Raji (cell line): ENCODE measurements around the gene TNFRSF18.

ENCODE experiments used
- POLR2A ChIP-seq: IDR thresholded peaks from 2 replicates; pipeline ENCODE4 v1.6.1; 2011; ENCODE audit warnings: low read depth, low read length, control low read depth; ENCODE audit not compliant: insufficient read depth

TNFRSF18 gene

DNA sequence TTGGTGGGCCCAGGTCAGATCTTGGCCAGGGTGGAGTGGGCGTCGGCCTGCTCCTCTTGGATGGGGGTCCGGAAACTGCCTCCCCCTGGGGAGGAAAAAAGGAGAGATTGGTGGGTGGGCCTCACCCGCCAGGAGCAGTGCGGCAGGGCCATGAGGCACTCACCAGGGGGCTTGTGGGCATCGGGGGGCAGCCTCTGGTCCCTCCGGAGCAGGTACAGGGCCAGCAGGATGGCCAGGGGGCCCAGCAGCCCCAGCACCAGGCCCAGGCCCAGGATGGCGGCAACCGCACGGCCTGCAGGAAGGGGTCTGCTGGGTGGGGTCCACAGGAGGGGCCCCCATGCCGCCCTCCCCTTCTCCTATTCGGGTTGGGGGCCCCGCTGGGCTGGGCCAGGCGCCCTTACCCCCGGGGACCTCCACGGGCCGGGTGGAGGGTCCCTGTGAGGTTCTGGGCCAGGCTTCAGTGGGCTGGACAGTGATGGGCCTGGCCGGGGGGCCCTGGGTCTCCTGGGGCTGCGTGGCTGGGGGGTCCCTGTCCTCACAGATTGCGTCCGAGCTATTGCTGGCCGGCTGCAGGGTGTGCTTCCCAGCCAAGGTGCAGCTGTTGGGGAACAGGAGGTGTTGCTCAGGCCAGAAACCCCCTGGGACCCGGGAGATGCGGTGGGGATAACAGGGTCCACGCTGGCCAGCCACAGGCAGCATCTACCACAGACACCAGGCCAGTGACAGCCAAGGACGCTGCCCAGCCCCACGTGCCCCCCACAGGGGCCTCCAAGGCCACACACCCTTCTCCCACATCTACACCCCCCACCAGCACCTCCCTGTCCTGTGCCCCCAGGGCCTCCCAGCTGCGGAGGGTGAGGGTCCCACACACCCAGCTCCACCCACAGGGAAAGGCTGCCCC lies 5.4 kb upstream of the TNFRSF18 start:
- no peak for TF ChIP-seq POLR2A

DNA sequence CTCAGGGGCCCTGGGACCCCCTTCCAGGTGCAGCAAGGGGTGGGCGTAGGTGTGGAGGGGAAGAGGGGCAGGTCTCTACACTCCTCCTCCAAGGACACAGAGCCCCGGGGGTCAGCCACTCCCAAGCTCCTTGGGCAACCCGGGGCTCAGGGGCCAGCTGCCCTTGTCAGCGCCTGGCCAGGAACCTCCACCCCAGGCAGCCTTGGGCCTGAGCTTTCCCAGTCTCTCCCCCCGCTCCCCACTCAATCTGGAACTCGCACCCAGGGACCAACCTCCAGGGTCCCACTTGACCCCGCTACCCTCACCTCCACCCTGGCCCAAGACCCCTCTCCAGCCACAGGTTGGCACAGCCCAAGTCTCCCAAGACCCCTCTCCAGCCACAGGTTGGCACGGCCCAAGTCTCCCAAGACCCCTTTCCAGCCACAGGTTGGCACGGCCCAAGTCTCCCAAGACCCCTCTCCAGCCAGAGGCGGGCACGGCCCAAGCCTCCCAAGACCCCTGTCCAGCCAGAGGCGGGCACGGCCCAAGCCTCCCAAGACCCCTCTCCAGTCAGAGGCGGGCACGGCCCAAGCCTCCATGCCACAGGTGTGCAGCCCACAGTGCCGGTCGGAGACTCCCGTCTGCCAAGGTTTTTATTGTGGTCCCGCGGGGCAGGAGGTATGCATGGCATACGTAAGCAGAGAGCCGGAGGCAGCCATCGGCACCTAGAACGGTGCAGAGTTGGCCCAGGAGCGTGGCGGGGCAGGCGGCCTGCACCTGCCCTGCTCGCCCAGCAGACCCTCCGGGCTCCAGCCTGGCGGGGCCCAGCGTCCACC lies 4.5 kb upstream of the TNFRSF18 start:
- TF ChIP-seq POLR2A, result no peak

DNA sequence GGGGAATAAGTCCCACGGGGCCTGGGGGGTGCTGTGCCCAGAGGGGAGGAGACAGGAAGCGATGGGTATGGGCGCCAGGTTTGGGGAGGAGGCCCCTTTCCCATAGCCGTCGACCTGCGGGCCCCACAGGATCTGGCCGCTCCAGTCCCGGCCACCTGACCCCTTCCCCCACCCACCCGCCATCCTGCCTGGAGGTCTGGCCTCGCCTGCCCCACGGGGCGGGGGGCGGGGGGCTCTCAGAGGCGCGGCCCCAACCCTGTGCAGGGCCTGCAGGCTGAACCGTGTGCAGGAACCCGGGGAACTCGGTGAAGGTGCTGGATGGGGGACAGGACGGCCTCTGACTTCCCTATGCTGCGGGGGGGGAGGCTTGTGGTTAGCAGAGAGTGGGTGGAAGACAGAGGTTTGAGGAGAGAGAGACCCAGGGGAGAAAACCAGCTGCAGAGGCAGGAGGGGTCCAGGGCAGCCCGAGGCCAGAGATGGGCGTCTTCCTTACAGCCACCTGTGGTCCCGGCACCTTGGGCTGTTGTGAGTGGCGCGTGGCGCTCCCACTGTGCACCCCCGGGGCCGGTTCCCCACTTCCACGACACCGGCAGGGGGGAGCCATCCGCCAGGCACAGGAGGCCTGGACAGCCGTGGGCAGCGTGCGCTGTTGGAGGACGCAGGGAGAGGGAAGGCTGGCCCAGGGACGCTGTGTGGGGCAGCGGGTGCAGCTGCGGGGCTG lies 2.5 kb upstream of the TNFRSF18 start:
- TF ChIP-seq POLR2A, result no peak

DNA sequence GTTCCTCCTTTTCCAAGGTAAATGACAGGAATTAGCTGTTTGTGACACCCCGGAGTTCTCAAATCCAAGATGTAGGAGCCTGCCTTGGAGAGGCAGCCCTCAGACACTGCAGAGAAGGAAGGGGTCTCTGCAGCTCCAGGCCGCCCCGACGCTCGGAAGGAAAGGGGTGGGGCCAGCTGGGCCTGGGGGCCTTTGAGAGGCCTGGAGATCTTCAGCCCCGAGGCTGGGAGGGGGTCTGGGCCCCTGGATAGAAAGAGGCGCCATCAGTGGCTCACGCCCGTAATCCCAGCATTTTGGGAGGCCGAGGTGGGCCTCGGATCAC lies 1.1 kb upstream of the TNFRSF18 start:
- TF ChIP-seq POLR2A, result no peak

DNA sequence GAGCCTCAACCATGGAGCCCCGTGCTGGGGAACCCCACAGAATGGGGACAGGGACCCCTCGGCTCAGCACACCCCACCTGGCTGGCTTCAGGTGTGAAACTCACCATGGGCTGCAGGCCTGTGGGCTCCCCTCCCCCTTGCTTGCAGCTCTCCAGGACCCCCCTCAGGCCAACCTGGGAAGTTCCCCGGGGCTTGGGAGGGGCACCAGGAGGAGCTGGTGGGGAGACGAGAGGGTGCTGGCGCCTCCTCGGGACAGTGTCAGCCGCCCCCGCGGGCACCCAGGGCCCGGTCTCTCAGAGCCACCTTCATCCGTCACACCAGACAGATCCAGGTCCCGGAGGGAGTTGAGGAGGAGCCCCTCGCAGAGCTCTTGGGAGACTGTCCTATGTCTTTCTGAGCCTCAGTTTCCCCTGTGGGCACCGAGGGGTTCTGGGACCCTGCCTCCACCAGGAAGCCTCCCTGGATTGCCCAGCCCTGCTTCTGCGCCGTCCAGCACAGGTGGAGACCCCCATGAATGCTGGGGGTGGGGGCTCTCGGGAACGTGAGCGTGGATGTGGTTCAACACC lies 657 bp upstream of the TNFRSF18 start:
- TF ChIP-seq POLR2A, result no peak

DNA sequence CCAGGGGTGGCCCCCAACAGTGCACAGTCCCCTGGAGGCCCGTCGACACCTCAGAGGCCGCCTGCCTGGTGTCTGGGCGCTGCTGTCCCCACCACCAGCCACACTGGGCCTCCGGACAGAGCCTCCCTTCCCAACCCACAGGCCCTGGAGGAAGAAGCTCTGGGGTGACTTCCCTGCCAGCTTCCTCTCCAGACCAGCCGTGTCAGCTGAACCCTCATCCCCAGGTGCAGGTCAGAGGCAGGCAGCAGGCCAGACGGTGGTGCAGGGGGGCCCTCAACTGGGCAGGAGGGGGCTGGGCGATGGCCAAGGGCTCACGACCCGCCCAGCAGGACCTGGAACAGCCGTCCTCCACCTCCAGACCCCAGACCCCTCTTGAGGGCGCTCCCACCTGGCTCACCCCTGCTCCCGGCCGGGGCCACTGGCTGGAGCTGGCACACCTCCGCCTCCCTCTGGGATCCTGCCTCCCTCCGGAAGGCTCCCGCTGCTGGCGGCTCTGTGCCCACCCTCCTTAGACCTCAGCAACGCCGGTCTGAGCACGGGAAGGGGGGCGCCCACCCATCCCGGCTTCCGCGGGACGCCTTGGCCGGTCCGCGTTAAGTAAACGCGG lies 520 bp downstream of the TNFRSF18 start:
- no peak for TF ChIP-seq POLR2A

DNA sequence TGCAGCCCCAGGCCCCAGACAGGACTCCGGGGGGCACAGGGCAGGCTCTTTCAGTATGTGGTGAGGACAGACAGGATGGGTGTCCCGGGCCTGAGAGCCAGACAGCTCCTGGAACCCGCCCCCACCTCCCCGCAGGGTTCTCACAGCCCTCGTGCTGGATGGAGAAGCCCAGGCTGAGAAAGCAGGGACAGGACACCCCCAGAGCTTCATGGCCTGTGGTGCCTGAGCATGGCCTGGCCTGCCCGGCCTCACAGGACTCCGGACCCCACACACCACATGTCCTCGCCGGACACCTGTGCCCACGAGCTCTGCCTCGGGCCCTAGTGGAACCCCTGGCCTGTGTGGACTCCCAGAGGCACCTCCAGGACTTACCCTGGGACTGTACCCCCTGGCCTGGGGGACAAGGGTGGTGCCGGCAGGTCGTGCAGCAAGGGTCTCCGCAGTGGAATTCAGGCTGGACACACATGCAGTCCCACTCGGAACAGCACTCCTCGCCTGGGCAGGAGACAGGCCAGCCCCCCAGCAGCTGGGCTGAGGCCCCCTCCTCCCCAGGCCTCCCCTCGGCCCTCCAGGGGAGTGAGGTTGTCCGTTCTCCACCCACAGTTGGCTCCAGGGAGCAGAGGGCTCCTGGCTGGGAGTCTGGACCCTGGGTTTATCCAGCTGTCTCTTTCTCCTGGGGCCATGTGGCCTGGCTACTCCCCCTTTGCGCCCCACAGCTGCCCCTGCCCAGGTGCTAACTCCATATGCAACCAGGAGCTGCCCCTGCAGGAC lies 1.2 kb downstream of the TNFRSF18 start:
- no peak for TF ChIP-seq POLR2A

DNA sequence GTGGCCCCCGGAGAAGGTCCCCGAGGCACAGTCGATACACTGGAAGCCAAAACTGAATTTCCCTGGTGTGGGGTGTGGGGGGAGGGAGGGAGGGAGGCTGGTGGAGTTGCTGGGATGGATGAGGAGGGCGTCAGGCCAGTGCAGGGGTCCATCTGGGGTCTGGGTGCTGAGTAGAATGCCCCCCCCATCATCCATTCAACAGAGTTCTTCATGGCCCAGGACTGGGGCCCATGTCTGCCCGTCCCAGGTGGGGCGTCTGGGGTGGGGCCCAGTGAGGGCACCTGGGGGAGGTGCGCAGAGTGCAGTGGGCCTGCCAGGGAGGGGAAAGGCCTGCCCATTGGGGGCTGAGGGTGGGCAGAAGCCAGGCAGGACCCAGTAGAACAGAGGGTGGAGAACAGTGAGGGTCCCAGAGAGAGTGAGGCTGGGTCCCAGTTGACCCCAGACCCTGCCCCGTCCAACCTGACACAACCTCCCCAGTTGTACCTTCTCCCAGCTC lies 1.9 kb downstream of the TNFRSF18 start:
- TF ChIP-seq POLR2A, result no peak

DNA sequence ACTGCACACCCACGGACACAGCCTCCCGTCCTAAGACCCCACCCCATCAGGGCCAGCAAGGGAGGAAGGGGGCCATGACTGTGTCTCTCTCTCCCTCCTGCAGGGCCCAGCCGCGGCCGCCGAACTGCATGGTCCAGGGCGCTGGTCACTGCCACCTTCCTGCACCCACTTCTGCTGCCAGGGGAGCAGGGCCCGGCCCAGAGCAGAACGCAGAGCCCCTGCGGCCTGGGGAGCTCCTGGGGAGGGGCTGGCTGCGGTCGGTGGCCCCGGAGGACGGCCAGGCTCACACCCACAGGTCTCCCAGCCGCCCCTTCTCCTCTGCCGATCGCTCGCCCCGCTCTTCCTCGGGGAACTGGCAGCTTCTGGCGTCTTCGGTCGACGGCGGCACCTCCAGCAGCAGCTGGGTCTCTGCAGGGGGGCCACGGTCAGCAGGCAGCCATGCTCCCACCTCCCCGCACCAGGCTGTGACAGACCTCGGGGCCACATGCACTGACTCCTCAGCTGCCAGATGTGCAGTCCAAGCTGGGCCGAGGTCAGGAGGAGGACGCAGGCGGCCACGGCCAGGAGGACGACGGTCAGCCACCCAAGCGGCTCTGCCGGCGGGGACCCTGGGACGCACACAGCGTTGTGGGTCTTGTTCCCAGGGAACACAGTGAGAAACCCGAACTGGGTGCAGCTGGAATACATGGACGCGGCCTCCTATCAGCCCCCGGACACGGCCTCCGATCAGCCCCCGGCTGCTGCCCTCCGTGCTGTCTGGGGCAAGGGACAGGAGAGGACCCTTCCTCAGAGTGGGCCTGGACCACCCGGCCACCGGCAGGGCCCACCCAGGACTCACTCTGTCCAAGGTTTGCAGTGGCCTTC lies 2.6 kb downstream of the TNFRSF18 start:
- TF ChIP-seq POLR2A, result no peak

DNA sequence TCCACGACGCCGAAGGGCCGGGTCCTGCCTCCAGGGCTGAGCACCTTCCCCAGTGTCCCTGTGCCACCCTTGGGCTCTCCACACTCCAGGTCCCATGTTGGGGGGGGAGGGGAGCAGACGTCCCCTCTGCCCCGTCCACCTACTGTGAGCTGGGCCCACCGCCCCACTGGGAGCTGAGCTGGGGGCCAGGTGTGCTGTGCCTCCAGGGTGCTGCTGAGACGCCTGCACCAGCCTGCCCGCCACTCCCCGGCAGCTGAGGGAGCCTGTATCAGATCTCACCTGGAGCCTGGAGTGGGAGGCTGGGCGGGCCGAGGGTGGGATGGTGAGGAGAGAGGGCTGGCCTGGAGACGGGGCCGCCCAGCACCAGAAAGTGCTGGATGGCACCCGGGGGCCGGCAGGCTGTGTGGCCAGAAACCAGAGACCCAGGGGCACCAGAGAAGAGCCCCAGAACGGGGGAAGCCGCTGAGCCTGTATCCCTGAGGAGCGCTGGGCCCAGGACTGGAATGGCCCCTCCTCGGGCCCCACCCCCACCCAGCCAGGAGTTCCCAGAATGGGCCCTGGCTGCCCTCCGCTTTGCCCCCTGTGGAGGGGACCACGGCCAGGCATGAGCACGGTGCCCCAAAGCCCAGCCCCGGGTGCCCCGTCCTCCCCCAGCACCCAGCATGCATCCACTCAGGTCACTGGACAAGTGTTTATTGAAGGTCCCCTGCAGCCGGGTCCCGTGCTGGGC lies 3.4 kb downstream of the TNFRSF18 start:
- TF ChIP-seq POLR2A, result no peak

DNA sequence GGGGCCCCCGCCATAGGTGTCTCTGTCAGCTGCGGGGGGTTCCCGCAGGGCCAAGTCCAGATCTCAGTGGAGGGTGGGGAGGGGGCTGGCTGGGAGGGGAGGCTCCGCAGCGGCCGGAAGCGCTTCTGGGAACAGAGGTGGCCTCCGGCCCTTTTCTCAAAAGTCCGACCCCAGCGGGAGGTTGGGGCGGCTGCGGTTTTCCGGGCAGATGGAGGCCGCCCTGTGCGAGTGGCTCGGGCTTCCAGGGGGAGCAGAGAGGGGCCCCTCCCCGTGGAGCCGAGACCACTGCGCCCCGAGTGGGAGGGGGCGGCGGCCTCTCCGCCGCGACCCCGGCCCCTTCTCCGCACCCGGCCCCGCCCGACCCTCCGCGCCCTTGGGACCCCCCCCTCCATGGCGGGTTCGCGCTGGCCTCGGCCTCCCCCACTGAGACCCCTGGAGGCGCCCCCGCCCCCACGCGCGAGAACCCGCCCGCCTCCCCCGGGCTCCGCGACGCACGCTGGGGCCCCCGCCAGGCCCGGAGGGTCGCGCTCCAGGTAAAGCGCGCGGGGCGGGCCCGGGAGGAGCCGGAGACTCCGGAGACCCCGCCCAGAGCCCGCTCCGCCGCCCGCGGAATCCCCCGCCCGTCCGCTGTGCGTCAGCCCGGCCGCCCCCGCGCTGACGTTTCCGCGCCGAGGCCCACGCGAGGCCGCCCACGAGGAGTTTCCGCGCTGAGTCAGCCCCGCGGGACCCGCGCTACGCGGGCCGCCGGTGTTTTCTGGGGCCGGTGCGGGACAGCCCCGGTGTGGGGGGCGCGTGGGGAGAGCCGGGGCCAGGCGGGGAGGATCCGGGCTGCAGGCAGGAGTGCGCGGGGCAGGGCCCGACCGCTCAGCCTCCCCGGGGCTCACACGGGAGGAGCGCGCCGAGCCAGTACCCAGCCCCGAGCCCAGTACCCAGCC lies 5.2 kb downstream of the TNFRSF18 start:
- no peak for TF ChIP-seq POLR2A
